T-helper 17 cell (primary cell): ENCODE measurements around the gene CBX1. TPM values are rescaled to one million over a fixed set of nuclear protein-coding genes. Genes with fewer than 3 reads are reported as not detected.
"Not testable (repeated sequence)": the region's sequence is repeated elsewhere in the genome, so short reads cannot be mapped to it uniquely, and the experiment has no call there.

Source experiments
- ATAC-seq: fragments of 150-1000 bp; cut with Tn5 transposase; 2 replicates; pipeline ENCODE4 v1.10.0; 2021; ENCODE audit warnings: mild to moderate bottlenecking, moderate library complexity
- DNase-seq, 3 donors: peaks; one replicate each; pipeline versions ENCODE4 v3.0.0 to v3.0.0-alpha.2; 2020 to 2021
- H3K9me3 ChIP-seq: one replicate; pipeline ENCODE4 v1.7.0; 2013; ENCODE audit warnings: low read length, mild to moderate bottlenecking; ENCODE audit not compliant: control insufficient read depth, poor library complexity, severe bottlenecking
- H3K27ac Mint-ChIP-seq: one replicate; pipeline ENCODE4 v1.8.0; 2022; ENCODE audit warnings: mild to moderate bottlenecking, moderate library complexity, mixed read lengths
- H3K27me3 Mint-ChIP-seq: one replicate; pipeline ENCODE4 v1.8.0; 2022; ENCODE audit warnings: mixed read lengths
- H3K36me3 Mint-ChIP-seq: one replicate; pipeline ENCODE4 v1.8.0; 2022; ENCODE audit warnings: low read depth, mixed read lengths
- H3K4me1 Mint-ChIP-seq: one replicate; pipeline ENCODE4 v1.8.0; 2022; ENCODE audit warnings: mild to moderate bottlenecking, mixed read lengths
- H3K4me3 Mint-ChIP-seq: one replicate; pipeline ENCODE4 v1.8.0; 2022; ENCODE audit warnings: mild to moderate bottlenecking, moderate library complexity, mixed read lengths
- total RNA-seq, 4 donors: library from RNA in 2 of 4; stranded (reverse) in 2 of 4; gene quantifications; one replicate each; pipeline ENCODE4 v1.2.3 and lab custom pipeline; 2022 to 2026

Gene CBX1
- total RNA-seq, 2 donors from 2014 or later: 12.7 to 16.9 TPM

GRCh38 chr17:48048384-48049126, 52.7 kb downstream of the CBX1 start:
- DNase-seq (peak in 1 of 3 donors; percentile 19), ATAC-seq (peak; percentile 4)
- peaks cover 43% of the 10 kb centered on the region for H3K4me1 Mint-ChIP-seq
- H3K27ac Mint-ChIP-seq: peak overlapping the region; percentile 96
- H3K9me3 ChIP-seq: no peaks in the 10 kb centered on the region
- H3K27me3 Mint-ChIP-seq: no peaks in the 10 kb centered on the region
- H3K4me3 Mint-ChIP-seq: peak overlapping the region; percentile 91
- no peaks in the 10 kb centered on the region for H3K36me3 Mint-ChIP-seq

GRCh38 chr17:48047741-48048383, 53.4 kb downstream of the CBX1 start, which contains the start of gene NFE2L1:
NFE2L1 (plus strand) TSS chr17:48048359; CDS start chr17:48051119, 2,760 bp downstream.
- Mint-ChIP-seq H3K4me1 (peaks cover 40% of the 10 kb centered on the region), H3K36me3 (no peaks in the 10 kb centered on the region), H3K4me3 (peak within 1 kb of the TSS; percentile 91), H3K27me3 (no peaks in the 10 kb centered on the region), H3K27ac (peak within 1 kb of the TSS; percentile 96)
- ATAC-seq (peak; percentile 96), DNase-seq (peak; percentile 92 to 96 (median 93))
- no peaks in the 10 kb centered on the region for H3K9me3 ChIP-seq

GRCh38 chr17:48047113-48047740, 54.1 kb downstream of the CBX1 start:
- no peaks in the 10 kb centered on the region for H3K9me3 ChIP-seq
- H3K4me1 Mint-ChIP-seq: peaks cover 36% of the 10 kb centered on the region
- no peaks in the 10 kb centered on the region for H3K36me3 Mint-ChIP-seq

GRCh38 chr17:48046296-48046695, 55.0 kb downstream of the CBX1 start:
- Mint-ChIP-seq H3K27ac (peak overlapping the region; percentile 96), H3K4me1 (peaks cover 28% of the 10 kb centered on the region), H3K27me3 (no peaks in the 10 kb centered on the region), H3K4me3 (peak overlapping the region; percentile 91), H3K36me3 (no peaks in the 10 kb centered on the region)
- ATAC-seq (no peak), DNase-seq (no peak)
- H3K9me3 ChIP-seq: no peaks in the 10 kb centered on the region

More at GRCh38 chr17:48047113-48047740, 54.1 kb downstream of the CBX1 start:
- DNase-seq (no peak), ATAC-seq (no peak)
- Mint-ChIP-seq H3K27me3 (no peaks in the 10 kb centered on the region), H3K4me3 (peak overlapping the region; percentile 91), H3K27ac (peak overlapping the region; percentile 96)

GRCh38 chr17:48045316-48046001, 55.8 kb downstream of the CBX1 start:
- Mint-ChIP-seq H3K4me1 (peaks cover 24% of the 10 kb centered on the region), H3K27ac (peak overlapping the region; percentile 96), H3K36me3 (no peaks in the 10 kb centered on the region), H3K4me3 (no peak overlapping the region), H3K27me3 (no peaks in the 10 kb centered on the region)
- DNase-seq (no peak), ATAC-seq (no peak)
- no peaks in the 10 kb centered on the region for H3K9me3 ChIP-seq

GRCh38 chr17:48044851-48045250, 56.4 kb downstream of the CBX1 start:
- Mint-ChIP-seq H3K4me3 (no peak overlapping the region), H3K36me3 (no peaks in the 10 kb centered on the region), H3K27ac (no peak overlapping the region), H3K4me1 (peaks cover 20% of the 10 kb centered on the region), H3K27me3 (no peaks in the 10 kb centered on the region)
- H3K9me3 ChIP-seq: no peaks in the 10 kb centered on the region
- DNase-seq (no peak), ATAC-seq (no peak)

DNA sequence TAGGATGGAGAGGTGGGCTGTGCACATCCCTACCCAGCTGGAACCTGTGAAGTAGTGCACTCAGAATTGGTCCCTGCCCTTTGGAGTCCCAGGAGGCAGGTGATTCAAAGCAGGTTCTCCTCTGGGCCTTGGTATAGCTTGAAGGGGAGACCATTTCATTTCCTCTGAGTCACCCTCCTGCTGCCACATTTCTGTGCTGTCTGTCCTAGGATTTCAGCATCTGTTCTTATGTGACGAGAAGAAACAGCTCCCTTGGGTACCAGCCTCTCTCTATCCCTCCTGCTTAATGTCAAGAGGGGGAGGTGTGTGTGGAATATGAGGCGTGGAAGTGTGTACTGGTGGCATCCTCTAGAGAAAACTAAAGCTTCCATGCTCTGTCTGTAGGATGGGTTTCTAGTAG, 58.1 kb downstream of the CBX1 start:
- H3K27ac Mint-ChIP-seq: no peak overlapping the region
- no peaks in the 10 kb centered on the region for H3K36me3 Mint-ChIP-seq
- no peak overlapping the region for H3K4me3 Mint-ChIP-seq
- H3K4me1 Mint-ChIP-seq: peaks cover 16% of the 10 kb centered on the region
- ATAC-seq (no peak), DNase-seq (no peak)
- H3K27me3 Mint-ChIP-seq: peaks cover 6% of the 10 kb centered on the region
- no peaks in the 10 kb centered on the region for H3K9me3 ChIP-seq

GRCh38 chr17:48038687-48039086, 62.6 kb downstream of the CBX1 start:
- Mint-ChIP-seq H3K36me3 (peaks cover 2% of the 10 kb centered on the region), H3K4me1 (peaks cover 11% of the 10 kb centered on the region), H3K27ac (no peak overlapping the region), H3K27me3 (peaks cover 15% of the 10 kb centered on the region), H3K4me3 (peak overlapping the region; percentile 97)
- DNase-seq: no peak
- ATAC-seq: no peak
- no peaks in the 10 kb centered on the region for H3K9me3 ChIP-seq

DNA sequence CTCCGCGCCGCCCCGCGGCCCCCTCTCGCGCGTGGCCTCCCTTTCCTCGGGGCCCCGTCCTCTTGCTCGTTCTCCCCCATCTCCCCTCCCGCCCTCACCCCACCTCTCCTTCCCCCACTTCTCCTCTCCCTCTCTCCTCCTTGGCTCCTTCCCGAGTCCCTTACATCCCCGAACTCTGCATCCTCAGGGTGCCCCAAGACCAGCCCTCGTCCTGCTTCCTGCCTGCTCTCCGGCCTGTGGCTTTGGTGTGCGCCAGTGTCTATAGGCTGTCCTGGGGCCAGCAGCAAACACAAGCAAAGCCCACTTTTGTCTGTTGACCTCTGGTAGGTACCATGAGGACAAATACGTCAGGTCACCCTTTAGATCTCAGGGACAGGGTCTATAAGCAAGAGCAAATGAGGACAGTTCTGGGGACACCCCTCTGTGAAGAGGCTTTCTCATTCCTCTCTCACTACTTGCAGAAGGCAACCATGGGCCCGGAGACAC, 63.4 kb downstream of the CBX1 start:
- Mint-ChIP-seq H3K4me3 (peak overlapping the region; percentile 97), H3K27me3 (peaks cover 23% of the 10 kb centered on the region), H3K27ac (peak overlapping the region; percentile 43), H3K36me3 (peaks cover 2% of the 10 kb centered on the region), H3K4me1 (peaks cover 11% of the 10 kb centered on the region)
- DNase-seq (no peak), ATAC-seq (no peak)
- no peaks in the 10 kb centered on the region for H3K9me3 ChIP-seq

DNA sequence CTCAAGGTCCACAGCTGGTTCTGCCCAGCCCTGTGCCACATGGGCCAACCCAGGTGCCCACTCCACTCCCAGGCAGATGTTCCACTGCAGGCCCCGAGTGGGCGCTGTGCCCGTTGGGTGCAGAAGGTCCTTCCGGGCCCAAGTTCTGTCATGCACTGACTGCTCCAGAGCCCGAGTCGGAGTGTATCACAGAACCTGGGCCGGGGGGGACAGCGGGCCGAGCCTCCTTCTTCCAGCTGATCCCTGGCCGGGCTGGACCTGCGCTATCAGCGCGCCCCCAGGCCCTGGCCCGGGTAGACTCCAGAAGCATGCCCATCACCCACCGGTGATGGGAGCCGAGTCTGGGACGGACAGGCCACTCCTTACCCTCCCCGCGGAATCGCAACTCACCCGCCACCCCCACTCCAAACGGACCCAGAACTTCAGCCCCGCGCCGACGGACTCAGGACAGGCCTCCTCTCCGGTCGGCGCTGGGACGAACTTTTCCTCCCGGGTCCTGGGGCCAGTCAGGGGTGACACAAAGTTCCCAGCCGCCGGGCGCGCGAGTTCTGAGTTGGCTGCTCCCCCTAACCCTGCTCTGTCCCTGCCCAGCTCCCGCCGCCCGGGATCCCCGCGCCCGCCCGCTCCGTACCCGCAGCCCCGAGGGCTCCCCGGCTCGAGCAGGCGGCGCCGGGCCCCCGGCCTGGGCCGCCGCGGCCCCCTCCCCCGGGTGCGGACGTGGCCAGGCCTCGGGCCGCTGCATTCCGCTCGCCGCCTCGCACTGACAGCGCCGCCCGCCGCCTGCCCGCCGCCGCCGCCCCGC, 64.0 kb downstream of the CBX1 start, which contains the start of gene COPZ2:
TSS of gene COPZ2 (minus strand) at position 762 of the 802 bp plus-strand sequence. CDS start at position 742, 20 bp downstream.
- DNase-seq: peak; percentile 54 to 61 (median 54)
- peaks cover 30% of the 10 kb centered on the region for H3K27me3 Mint-ChIP-seq
- H3K36me3 Mint-ChIP-seq: peaks cover 2% of the 10 kb centered on the region
- no peaks in the 10 kb centered on the region for H3K9me3 ChIP-seq
- peak; percentile 97 for ATAC-seq
- peaks cover 11% of the 10 kb centered on the region for H3K4me1 Mint-ChIP-seq
- H3K4me3 Mint-ChIP-seq: peak within 1 kb of the TSS; percentile 97
- peak within 1 kb of the TSS; percentile 43 for H3K27ac Mint-ChIP-seq

- no peak for ATAC-seq
- no peak for DNase-seq
- peak overlapping the region; percentile 97 for H3K4me3 Mint-ChIP-seq
- H3K4me1 Mint-ChIP-seq: peaks cover 11% of the 10 kb centered on the region
- H3K27me3 Mint-ChIP-seq: peaks cover 36% of the 10 kb centered on the region
- peaks cover 2% of the 10 kb centered on the region for H3K36me3 Mint-ChIP-seq
- no peaks in the 10 kb centered on the region for H3K9me3 ChIP-seq
- no peak overlapping the region for H3K27ac Mint-ChIP-seq
These were observed 64.6 kb downstream of the CBX1 start for GRCh38 chr17:48036693-48037035.

DNA sequence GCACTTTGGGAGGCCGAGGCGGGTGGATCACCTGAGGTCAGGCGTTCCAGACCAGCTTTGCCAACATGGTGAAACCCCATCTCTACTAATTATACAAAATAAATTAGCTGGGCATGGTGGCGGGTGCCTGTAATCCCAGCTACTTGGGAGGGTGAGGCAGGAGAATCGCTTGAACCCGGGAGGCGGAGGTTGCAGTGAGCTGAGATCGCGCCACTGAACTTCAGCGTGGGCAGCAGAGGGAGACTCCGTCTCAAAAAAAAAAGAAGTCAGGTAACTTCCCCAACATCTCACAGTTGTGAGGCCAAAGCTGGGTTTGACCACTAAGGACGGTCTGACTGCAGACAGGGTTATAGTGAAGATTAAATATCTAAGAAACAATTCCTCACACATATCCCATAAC, 66.5 kb downstream of the CBX1 start:
- not testable (repeated sequence) for H3K4me3 Mint-ChIP-seq, ATAC-seq, H3K9me3 ChIP-seq, DNase-seq, H3K27ac Mint-ChIP-seq, H3K36me3 Mint-ChIP-seq
- Mint-ChIP-seq H3K4me1 (peaks cover 11% of the 10 kb centered on the region), H3K27me3 (peaks cover 52% of the 10 kb centered on the region)
